HepG2 (cell line): ENCODE data around the gene PRRC2A. TPM values are rescaled to one million over a fixed set of nuclear protein-coding genes. Genes with fewer than 3 reads are reported as not detected.

Experiments used
- AFF4 ChIP-seq: sonication (generic); formaldehyde crosslinking; IDR thresholded peaks from 2 replicates; pipeline ENCODE4 v1.4.0; 2020; ENCODE audit warnings: missing genetic modification reagents
- AGO1 ChIP-seq: fragments of 200-400 bp; formaldehyde crosslinking; IDR thresholded peaks from 2 replicates; pipeline ENCODE4 v1.6.1; 2017; ENCODE audit warnings: mild to moderate bottlenecking, low read depth, low read length, moderate library complexity; ENCODE audit not compliant: poor library complexity, severe bottlenecking
- HDAC2 ChIP-seq: sonication (generic); formaldehyde crosslinking; IDR thresholded peaks from 2 replicates; pipeline ENCODE4 v1.4.0; 2020; ENCODE audit warnings: missing genetic modification reagents
- JUN ChIP-seq: sonication (generic); formaldehyde crosslinking; IDR thresholded peaks from 2 replicates; pipeline ENCODE4 v1.4.0; 2020; ENCODE audit warnings: mild to moderate bottlenecking, missing genetic modification reagents
- KDM5A ChIP-seq: fragments of 200-600 bp; sonication (generic); IDR thresholded peaks from 2 replicates; pipeline ENCODE4 v1.7.0; 2018; ENCODE audit warnings: antibody characterized with exemption, mild to moderate bottlenecking, low read length, borderline replicate concordance
- LRRFIP1 ChIP-seq: sonication (generic); formaldehyde crosslinking; conservative IDR thresholded peaks from 2 replicates; pipeline ENCODE4 v1.4.0; 2020; ENCODE audit warnings: missing genetic modification reagents
- MATR3 ChIP-seq: sonication (generic); formaldehyde crosslinking; IDR thresholded peaks from 2 replicates; pipeline ENCODE4 v1.4.0; 2020; ENCODE audit warnings: missing genetic modification reagents
- MXD3 ChIP-seq: IDR thresholded peaks from 2 replicates; pipeline ENCODE4 v1.6.1; 2016; ENCODE audit warnings: mild to moderate bottlenecking, missing biosample characterization, missing genetic modification reagents
- SIN3A ChIP-seq: IDR thresholded peaks from 2 replicates; pipeline ENCODE4 v1.6.1; 2011; ENCODE audit warnings: low read depth, mild to moderate bottlenecking, control low read depth, low read length, borderline replicate concordance
- ZC3H4 ChIP-seq: sonication (generic); formaldehyde crosslinking; IDR thresholded peaks from 2 replicates; pipeline ENCODE4 v1.4.0; 2020; ENCODE audit warnings: missing genetic modification reagents, borderline replicate concordance
- ZKSCAN8 ChIP-seq: IDR thresholded peaks from 2 replicates; pipeline ENCODE4 v1.6.1; 2016; ENCODE audit warnings: borderline replicate concordance, missing genetic modification reagents, missing compliant biosample characterization
- ZNF225 ChIP-seq: sonication (generic); formaldehyde crosslinking; IDR thresholded peaks from 2 replicates; pipeline ENCODE4 v1.4.0; 2020; ENCODE audit warnings: mild to moderate bottlenecking, missing genetic modification reagents
- ZNF30 ChIP-seq: sonication (generic); formaldehyde crosslinking; IDR thresholded peaks from 2 replicates; pipeline ENCODE4 v1.5.0; 2020; ENCODE audit warnings: mild to moderate bottlenecking, missing genetic modification reagents
- ZNF335 ChIP-seq: sonication (generic); formaldehyde crosslinking; IDR thresholded peaks from 2 replicates; pipeline ENCODE4 v1.4.0; 2020; ENCODE audit warnings: missing genetic modification reagents
- ZNF510 ChIP-seq: sonication (generic); formaldehyde crosslinking; IDR thresholded peaks from 2 replicates; pipeline ENCODE4 v1.4.0; 2020; ENCODE audit warnings: low read depth, mild to moderate bottlenecking, missing genetic modification reagents
- ZNF562 ChIP-seq: sonication (generic); formaldehyde crosslinking; IDR thresholded peaks from 2 replicates; pipeline ENCODE4 v1.8.0; 2022; ENCODE audit warnings: missing genetic modification reagents, borderline replicate concordance
- ZNF598 ChIP-seq: sonication (generic); formaldehyde crosslinking; IDR thresholded peaks from 2 replicates; pipeline ENCODE4 v1.5.1; 2020; ENCODE audit warnings: mild to moderate bottlenecking, missing genetic modification reagents, borderline replicate concordance
- polyA plus RNA-seq, 8 experiments: library from polyadenylated mRNA; depleted of rRNA in 3 of 8; stranded (reverse) in 7 of 8; unstranded in 1 of 8; fragments of >200 nt; fragmentation: Illumina TruSeq in 4 of 8; extraction: Trizol in 4 of 8; gene quantifications; 2 replicates each; pipeline versions ENCODE4 v1.2.1 to v1.2.3, GENCODE V29; 2011 to 2016; ENCODE audit warnings: low read depth in 4 of 8, missing spikeins in 1 of 8, mixed read lengths in 1 of 8; ENCODE audit not compliant: insufficient read depth in 1 of 8
- total RNA-seq, 5 experiments: library from RNA; depleted of rRNA; stranded (reverse); fragments of >200 nt; fragmentation: Illumina TruSeq; extraction: Trizol; gene quantifications; 2 replicates each; pipeline ENCODE4 v1.2.3, GENCODE V29; 2016; ENCODE audit warnings: low read depth in 1 of 5
- TF ChIP-seq, protein P1 (sequence below): sonication (generic); formaldehyde crosslinking; IDR thresholded peaks from 2 replicates; pipeline ENCODE4 v1.5.1; 2020; ENCODE audit warnings: missing genetic modification reagents, mild to moderate bottlenecking, borderline replicate concordance

The PRRC2A gene
- total and polyA plus RNA-seq, 2 of the 13 experiments (the other 11 are each of a cell fraction or from before 2014, with no cell fraction given), result 38.9 to 47.4 TPM

- TF ChIP-seq MXD3 (peak; percentile 50; the same call in 1 of the 2 replicates), AFF4 (CRISPR knock-in tag) (no peak), SIN3A (0 out of 2 replicates have a peak, but pooled peaks have one; percentile 63), KDM5A (peak; percentile 28; the same call in 1 of the 2 replicates), ZNF225 (CRISPR knock-in tag) (peak; percentile 54; the same call in 1 of the 2 replicates), HDAC2 (peak; percentile 47; the same call in 1 of the 2 replicates), LRRFIP1 (CRISPR knock-in tag) (no peak), ZNF335 (CRISPR knock-in tag) (peak; percentile 84), ZC3H4 (CRISPR knock-in tag) (peak; percentile 44), AGO1 (peak; percentile 66), ZNF562 (CRISPR knock-in tag) (no peak), ZNF30 (CRISPR knock-in tag) (no peak), MATR3 (CRISPR knock-in tag) (no peak), ZNF598 (CRISPR knock-in tag) (0 out of 2 replicates have a peak, but pooled peaks have one; percentile 33), JUN (CRISPR knock-in tag) (peak; percentile 80), ZNF510 (peak; percentile 86; the same call in 1 of the 2 replicates), ZKSCAN8 (CRISPR knock-in tag) (peak; percentile 45; the same call in 1 of the 2 replicates)
- TF ChIP-seq, protein P1, sequence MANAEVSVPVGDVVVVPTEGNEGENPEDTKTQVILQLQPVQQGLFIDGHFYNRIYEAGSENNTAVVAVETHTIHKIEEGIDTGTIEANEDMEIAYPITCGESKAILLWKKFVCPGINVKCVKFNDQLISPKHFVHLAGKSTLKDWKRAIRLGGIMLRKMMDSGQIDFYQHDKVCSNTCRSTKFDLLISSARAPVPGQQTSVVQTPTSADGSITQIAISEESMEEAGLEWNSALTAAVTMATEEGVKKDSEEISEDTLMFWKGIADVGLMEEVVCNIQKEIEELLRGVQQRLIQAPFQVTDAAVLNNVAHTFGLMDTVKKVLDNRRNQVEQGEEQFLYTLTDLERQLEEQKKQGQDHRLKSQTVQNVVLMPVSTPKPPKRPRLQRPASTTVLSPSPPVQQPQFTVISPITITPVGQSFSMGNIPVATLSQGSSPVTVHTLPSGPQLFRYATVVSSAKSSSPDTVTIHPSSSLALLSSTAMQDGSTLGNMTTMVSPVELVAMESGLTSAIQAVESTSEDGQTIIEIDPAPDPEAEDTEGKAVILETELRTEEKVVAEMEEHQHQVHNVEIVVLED (CRISPR knock-in tag), result peak; percentile 95
These were observed 520 bp upstream of the PRRC2A start (continued) for GRCh38 chr6:31619805-31620585.
